Activated CD4-positive, alpha-beta T cell treated with anti-CD3 and anti-CD28 coated beads, Interleukin-2, amount 50 U/mL, for 4 hours (primary cell): Measurements from ENCODE around the gene CCDC63.
"Not testable (repeated sequence)": the region's sequence is repeated elsewhere in the genome, so short reads cannot be mapped to it uniquely, and the experiment has no call there.

Experiments
- DNase-seq, 2 experiments: peaks; one replicate each; pipeline ENCODE4 v3.0.0-alpha.2; 2020

Gene CCDC63

DNA sequence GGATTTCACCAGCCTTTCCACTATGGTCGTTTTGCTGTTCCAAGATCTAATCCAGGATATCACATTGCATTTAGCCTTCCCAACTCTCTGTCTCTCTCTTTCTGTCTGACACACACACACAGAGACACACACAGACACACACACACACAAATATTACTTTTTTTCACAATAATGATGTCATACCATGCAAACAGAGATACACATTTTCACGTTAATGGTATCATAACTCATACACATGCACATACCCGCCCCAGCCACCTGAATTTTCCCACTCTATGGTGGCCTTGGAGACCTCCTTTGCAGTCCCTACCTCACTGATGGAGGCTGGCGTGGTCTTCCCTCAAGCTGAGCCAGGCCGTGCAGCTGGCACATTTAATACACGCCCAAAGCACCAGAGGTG is 80.8 kb downstream of the CCDC63 start:
- no peak for DNase-seq

DNA sequence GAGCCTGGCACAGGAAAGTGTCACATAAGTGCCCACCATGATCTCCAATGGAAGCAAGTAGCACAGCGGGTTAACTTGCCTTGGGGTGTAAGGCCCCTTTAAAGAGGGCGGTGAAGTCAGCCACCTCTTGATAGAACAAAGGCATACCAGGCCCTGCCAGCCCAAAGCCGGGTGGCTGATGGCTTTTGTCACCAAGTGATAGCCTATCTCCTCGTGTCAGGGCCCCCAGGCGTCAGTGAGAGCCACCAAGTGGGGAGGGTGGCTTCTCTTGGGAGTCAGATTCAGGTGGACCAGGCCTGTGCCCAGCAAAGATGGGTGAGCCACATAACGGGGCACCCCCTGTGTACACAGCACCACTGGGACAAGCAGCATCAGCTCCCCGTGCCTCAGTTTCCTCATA is 81.9 kb downstream of the CCDC63 start:
- DNase-seq: no peak

DNA sequence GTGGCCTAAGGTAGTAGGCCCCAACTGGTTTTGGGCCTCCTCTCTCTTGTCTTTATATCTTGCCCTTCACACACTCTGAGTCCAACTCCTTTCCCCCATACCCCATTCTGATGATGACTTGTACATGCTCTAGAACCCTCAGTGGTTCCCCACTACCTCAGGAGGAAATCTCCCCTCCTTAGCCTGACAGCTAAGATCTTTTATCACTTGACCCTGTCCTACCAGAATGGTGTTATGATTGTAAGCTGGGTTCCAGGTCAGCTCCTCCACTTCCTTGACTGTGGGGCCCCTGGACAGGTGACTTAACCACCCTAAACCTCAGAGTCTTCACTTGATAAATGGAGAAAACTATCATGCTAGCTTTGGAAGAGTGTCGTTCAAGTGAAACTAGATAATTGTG is 83.0 kb downstream of the CCDC63 start:
- DNase-seq: no peak

DNA sequence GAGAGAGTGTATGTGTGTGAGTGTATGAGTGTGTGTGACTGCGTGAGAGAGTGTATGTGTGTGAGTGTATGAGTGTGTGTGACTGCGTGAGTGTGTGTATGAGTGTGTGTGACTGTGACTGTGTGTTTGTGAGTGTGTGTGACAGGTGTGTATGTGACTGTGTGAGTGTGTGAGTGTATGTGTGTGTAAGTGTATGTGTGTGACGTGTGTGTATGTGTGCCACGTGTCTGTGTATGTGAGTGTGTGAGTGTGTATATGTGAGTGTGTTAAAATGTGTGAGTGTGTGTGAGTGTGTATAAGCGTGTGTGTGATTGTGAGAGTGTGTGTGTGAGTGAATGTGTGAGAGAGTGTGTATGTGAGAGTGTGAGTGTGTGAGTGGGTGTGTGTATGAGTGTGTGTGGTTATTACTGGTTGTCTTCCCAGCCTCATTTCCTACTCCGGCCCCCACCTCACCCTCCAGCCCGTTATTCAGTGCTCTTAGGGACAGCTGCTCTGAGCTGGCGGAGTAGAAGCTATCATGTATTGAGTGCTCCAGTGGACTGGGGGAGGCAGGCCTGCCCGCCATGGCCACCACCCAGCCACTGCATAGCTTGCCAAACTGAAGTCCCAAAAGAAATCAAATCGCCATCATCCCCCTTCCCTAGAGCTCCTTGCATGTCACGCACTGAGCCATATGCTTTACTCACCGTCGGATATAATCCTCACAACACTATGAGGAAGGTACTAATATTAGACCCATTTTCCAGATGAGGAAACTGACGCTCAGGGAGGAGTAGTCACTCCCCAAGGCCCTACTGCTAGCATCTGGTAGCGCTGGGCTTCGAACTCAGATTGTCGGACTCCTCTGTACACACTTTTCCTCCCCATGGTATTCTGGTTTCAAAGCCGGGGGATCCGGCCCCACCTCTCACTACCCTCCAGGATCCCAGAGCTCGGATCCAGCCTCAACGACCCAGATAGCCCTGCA is 83.8 kb downstream of the CCDC63 start:
- DNase-seq: no peak

DNA sequence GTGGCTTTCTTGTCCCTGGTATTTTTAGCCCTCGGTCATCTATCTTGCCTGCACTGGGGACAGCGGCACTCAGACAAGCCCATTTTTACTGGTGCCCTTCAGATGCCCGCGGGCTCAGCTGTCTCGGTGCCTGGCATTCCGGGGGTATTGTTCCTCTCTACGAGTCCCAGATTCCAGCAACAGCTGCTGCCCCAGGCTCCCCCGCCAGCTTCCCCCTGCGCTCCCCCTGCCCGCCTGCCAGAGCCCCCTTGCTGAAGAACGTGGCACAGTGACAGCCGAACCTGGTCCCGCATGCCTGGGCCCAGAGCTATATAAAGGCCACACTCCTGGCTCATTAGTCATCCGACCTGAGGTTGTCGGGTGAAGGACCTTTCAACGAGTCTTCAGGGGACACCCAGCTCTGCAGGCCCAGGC is 84.5 kb downstream of the CCDC63 start:
- DNase-seq: no peak

DNA sequence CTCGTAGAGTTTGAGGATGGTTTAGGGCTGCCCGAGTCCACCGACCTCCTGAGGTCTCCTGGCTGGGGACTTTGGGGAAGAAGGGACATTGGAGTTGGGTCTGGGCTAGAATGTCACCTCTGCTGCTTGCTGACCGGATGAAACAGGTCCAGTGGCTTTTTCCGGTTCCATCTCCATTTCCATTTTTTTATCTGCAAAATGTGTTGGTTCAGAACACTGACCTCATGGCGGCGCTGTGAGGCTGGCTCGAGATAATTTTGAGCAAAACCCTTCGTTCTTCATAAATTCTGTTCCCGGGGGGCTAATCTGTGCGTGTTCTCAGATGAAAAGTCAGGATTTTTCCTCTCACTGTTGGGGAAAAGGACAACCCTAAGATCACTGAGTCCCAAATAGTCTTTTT is 85.3 kb downstream of the CCDC63 start:
- DNase-seq: no peak

DNA sequence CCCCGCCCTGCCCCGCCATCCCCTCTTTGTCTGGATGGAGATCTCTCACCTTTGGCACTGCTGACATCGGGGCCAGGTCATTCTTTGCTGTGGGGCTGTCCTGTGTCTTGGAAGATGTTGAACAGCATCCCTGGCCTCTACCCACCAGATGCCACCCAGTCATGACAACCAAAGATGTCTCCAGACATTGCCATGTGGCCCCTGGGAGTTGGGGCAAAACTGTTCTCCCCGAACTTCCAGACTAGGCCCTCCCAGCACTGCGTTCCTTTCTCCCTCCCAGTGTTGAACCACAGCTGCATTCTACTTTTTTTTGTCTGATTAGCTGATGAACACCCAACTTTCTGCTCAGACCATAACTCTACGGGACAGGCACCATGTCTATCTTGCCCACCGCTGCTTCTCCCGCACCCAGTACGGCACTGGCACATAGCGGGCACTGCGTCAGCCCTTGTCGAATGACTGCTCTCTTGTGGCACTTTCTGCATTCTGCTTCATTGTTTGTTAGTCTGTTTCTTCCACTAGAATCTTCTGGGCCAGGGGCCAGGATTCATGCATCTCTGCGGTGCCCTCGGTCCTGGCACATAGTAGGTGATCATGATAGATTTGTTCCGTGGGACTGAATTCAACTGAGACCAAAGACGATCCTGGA is 86.7 kb downstream of the CCDC63 start:
- no peak for DNase-seq

DNA sequence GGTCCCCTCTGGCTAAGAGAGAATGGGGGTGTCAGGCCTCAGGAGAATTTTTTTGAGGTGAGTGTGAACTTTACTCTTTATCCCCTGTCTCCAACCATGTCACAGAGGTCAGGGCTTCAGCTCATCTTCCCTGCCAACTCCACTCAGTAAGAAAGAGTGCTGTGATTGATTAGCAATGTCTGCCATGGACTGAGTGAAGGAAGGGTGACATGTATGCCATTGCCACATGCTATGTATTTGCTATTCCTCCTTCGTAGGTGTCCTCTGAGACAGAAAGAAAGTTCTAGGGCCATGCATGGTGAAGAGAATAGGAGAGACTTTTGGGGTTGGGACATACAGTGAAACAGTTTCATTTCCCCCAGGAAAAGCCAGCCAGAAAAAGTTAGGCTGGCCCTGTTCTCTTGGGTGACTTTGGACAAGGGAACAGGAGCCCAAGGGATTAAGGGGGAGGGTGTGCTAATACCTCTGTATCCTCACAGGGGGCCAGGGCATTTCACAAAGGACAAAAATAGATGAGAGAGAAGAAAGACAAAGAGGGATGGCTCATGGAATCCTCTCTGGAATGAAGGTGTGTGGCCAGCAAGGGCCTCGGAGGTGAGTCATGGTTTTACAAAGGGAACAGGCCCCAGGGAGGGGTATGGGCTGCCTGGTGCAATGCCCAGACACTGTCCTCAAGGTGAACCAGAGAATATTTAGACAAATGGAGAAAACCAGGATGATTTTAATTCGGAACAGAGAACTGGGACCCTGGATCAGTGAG is 87.5 kb downstream of the CCDC63 start:
- no peak for DNase-seq

DNA sequence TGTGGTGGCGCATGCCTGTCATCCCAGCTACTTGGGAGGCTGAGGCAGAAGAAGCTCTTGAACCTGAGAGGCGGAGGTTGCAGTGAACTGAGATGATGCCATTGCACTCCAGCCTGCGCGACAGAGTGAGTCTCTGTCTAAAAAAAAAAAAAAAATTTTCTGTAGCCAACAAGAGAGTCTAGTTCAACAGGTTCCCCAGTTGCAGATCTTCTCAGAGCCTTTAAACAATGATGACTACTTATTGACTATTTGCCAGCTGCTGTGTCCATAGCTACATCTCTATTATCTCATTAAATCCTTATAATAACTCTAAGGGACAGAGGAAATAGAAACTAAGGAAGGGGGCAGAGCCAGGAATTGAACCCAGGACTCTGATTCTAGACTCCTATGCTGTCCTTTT is 88.8 kb downstream of the CCDC63 start:
- no peak for DNase-seq

DNA sequence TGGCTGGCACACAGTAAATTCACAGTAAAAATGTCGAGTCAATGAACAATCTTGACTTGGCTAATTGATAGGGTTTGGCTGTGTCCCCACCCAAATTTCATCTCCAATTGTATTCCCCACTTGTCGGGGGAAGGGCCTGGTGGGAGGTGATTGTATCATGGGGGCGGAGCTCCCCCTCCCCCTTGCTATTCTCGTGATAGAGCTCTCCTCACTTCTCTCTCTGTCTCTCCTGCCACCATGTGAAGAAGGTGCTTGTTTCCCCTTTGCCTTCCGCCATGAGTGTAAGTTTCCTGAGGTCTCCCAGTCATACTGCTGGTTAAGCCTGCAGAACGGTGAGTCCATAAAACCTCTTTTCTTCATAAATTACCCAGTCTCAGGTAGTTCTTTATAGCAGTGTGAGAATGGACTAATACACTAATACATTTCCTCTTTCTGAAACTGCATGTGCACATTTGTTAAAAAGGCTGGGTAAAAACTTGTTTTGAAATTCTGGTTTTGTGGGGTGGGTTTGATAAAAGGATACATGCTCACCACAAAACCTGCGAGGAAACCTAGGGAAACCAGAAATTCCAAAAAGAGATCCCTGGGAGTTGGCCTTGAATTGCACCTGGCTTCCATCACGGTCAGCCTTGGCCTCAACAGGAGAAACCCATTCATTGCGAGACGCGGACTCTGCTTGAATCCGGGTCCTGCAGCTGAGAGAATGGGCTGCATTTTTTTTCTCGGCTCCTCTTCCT is 89.7 kb downstream of the CCDC63 start:
- DNase-seq: no peak

DNA sequence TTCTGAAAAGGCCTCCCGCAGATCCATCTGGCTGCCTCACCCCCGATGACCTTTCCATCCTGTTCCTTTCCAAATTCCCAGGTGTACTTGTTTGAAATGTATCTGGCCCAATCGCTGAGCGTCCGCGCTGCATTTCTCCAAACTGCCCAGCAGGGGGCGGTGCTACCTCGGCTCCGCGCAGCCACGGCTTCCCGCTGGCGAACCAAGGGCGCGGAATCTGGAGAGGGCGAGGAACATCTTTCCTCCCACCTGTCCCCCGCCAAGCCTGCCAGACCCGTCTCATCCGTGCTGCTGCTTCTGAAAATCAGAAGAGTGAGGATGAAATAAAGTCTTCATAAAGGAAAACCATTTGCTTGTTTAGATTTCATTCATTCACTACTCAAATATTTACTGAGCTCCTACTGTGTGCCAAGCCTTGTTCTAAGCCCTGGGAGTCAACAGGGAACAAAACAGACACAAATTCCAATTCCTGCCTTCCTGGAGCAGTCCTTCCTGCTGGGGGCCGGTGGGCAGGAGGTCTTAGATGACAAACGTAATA is 90.4 kb downstream of the CCDC63 start:
- peak; percentile 35 to 48 for DNase-seq

DNA sequence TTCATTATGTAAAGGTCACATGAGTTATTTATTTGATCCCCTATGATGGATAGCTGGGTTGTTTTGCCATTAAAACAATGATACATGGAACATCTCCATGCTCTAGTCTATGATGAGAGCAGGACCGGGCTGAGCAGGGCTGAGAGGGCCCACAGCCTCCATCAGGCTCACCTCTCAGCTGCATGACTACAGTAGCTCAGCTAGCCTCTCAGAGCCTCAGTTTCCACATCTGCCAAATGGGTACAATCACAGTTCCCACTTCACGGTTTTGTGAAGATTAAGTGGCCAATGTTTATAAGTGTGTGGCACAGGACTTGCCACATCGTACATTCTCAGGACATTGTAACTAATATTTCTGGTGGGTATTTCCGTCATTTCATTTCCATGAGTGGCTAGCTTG is 93.5 kb downstream of the CCDC63 start:
- DNase-seq: no peak

DNA sequence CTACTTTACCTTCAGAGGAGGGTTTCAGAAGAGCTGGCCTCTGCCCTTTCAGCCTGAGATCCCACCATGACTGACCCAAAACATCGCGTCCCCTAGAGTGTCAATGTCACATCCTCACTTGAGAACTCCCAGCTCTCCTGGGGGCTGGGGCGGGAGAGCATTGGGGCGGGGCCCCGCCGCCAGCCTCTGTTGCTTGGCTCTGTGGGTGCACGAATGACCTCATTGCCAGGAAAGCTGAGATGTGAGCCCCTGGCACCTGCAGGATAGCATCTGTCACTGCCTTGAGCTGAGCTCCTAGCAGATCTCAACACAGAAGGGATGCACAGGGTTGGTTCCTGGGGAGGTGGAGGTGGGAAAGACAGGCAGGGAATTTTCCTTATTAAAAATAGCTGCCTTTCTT is 94.1 kb downstream of the CCDC63 start:
- no peak for DNase-seq

DNA sequence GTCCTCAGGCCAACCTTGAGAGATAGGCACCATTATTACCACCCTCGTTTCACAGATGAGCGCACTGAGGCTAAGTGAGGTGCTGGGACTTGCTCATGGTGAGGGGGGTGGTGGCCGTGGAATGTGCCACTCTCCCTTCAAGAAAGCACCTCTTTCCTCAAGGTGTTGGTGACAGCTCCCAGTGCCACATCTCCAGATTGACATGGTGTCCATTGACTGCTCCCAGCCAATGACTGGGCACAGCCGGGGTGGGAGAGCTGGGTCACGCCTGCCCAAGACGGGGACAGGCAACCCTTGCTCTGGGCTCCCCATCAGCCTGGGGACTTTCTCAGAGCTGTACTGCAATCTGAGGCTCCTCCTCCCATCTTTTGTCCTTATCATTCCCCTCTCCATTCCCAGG is 94.6 kb downstream of the CCDC63 start:
- DNase-seq: no peak

DNA sequence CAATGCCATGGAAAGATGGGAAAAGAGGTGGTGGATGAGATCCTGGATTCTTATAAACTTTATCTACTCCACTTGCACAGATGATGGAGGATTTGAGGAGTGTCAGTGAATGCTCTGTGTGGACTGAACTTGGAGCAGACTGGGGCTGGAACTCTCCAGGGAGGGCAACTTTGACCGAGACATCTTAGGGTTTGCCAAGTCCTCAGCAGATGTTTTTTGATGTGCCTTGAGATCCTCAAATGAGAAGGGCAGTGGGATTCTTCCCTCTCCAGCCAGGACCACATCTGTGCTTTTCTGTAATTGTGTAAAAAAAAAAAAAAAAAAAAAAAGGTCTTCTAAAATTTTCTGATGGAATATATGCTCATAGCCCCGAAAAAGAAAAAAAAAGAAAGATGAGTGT is 96.6 kb downstream of the CCDC63 start:
- no peak for DNase-seq

DNA sequence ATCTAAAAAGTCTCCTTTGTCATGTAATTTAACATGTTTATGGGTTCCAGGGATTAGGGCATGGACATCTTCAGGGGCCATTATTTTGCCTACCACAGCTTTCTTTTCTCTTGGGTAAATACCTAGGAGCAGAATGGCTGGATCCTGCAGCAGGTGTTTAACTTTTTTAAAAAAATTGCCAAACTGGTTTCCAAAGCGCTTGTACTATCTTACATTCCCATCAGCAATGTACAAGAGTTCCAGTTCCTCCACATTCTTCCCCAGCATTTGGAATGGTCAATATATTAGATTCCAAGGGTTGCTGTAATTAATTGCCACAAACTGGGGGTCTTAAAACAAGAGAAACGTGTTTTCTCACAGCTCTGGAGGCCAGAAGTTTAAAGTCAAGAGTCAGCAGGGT is 101.3 kb downstream of the CCDC63 start:
- DNase-seq: no peak

DNA sequence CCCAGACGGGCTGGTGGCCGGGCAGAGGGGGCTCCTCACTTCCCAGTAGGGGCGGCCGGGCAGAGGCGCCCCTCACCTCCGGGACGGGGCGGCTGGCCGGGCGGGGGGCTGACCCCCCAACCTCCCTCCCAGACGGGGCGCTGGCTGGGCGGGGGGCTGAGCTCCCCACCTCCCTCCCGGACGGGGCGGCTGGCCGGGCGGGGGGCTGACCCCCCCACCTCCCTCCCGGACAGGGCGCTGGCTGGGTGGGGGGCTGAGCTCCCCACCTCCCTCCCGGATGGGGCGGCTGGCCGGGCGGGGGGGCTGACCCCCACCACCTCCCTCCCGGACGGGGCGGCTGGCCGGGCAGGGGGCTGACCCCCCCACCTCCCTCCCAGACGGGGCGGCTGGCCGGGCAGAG is 103.7 kb downstream of the CCDC63 start:
- not testable (repeated sequence) for DNase-seq

DNA sequence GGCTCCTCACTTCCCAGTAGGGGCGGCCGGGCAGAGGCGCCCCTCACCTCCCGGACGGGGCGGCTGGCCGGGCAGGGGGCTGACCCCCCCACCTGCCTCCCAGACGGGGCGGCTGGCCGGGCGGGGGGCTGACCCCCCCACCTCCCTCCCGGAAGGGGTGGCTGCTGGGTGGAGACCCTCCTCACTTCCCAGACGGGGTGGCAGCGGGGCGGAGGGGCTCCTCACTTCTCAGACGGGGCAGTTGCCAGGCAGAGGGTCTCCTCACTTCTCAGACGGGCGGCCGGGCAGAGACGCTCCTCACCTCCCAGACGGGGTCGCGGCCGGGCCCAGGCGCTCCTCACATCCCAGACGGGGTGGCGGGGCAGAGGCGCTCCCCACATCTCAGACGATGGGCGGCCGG is 104.1 kb downstream of the CCDC63 start:
- not testable (repeated sequence) for DNase-seq
